HepG2 (cell line): ENCODE measurements around the gene TRABD.

Experiments used
- AKAP8 ChIP-seq: sonication (generic); formaldehyde crosslinking; IDR thresholded peaks from 2 replicates; pipeline ENCODE4 v1.5.1; 2020; ENCODE audit warnings: mild to moderate bottlenecking, missing genetic modification reagents
- CREM ChIP-seq, 2 experiments: sonication (generic) in 1 of 2; formaldehyde crosslinking in 1 of 2; IDR thresholded peaks; 2 replicates each; pipeline versions ENCODE4 v1.4.0 to v1.6.1; 2016 to 2020; ENCODE audit warnings: antibody characterized with exemption in 1 of 2, mild to moderate bottlenecking in 1 of 2, missing genetic modification reagents in 1 of 2
- KDM5A ChIP-seq: fragments of 200-600 bp; sonication (generic); IDR thresholded peaks from 2 replicates; pipeline ENCODE4 v1.7.0; 2018; ENCODE audit warnings: antibody characterized with exemption, mild to moderate bottlenecking, low read length, borderline replicate concordance
- MBD4 ChIP-seq: IDR thresholded peaks from 2 replicates; pipeline ENCODE4 v1.6.1; 2012; ENCODE audit warnings: low read length, inconsistent platforms, borderline replicate concordance
- MXI1 ChIP-seq: IDR thresholded peaks from 3 replicates; pipeline ENCODE4 v1.6.1; 2012; ENCODE audit warnings: low read depth, low read length, inconsistent platforms, borderline replicate concordance
- MYC ChIP-seq: sonication (generic); formaldehyde crosslinking; IDR thresholded peaks from 2 replicates; pipeline ENCODE4 v1.9.0; 2021; ENCODE audit warnings: missing genetic modification reagents, borderline replicate concordance
- PHF21A ChIP-seq: sonication (generic); formaldehyde crosslinking; IDR thresholded peaks from 2 replicates; pipeline ENCODE4 v1.5.0; 2020; ENCODE audit warnings: mild to moderate bottlenecking, missing genetic modification reagents
- POLR2AphosphoS5 ChIP-seq: IDR thresholded peaks from 2 replicates; pipeline ENCODE4 v1.6.1; 2012; ENCODE audit warnings: low read depth, low read length
- SMC3 ChIP-seq: IDR thresholded peaks from 2 replicates; pipeline ENCODE4 v1.6.1; 2011; ENCODE audit warnings: low read length, improper control_type of control experiment
- STAG1 ChIP-seq: sonication (generic); formaldehyde crosslinking; IDR thresholded peaks from 2 replicates; pipeline ENCODE4 v1.4.0; 2020; ENCODE audit warnings: missing genetic modification reagents
- TAF1 ChIP-seq: sonication (generic); formaldehyde crosslinking; IDR thresholded peaks from 2 replicates; pipeline ENCODE4 v1.4.0; 2020; ENCODE audit warnings: missing genetic modification reagents
- TF ChIP-seq, protein P1 (sequence below): sonication (generic); formaldehyde crosslinking; IDR thresholded peaks from 2 replicates; pipeline ENCODE4 v1.9.0; 2021; ENCODE audit warnings: missing genetic modification reagents, mild to moderate bottlenecking, borderline replicate concordance
- TF ChIP-seq, protein P2 (sequence below): sonication (generic); formaldehyde crosslinking; IDR thresholded peaks from 2 replicates; pipeline ENCODE4 v1.5.0; 2020; ENCODE audit warnings: mild to moderate bottlenecking, missing genetic modification reagents, moderate library complexity
- TF ChIP-seq, protein P3 (sequence below): sonication (generic); formaldehyde crosslinking; IDR thresholded peaks from 2 replicates; pipeline ENCODE4 v1.8.0; 2022; ENCODE audit warnings: mild to moderate bottlenecking, missing genetic modification reagents, borderline replicate concordance

DNA sequence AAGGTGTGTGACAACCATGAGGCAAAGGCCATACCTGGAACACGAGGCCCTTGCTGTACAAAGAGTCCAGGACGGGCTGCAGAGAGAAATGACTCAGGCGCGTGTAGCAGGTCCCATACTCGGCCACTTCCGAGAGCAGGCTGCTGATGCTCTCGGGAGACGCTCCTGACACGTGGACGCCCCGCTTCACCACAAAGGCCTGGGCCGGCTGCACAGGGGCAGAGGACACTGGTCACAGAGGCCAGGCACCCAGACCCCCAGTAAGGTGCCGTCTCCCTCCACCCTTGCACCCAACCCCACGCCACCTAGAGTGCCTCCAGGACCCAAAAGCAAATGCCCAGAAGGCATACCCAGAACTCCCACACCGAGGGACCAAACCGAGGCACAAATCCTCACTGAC, 43.7 kb downstream of the TRABD start:
- TF ChIP-seq, protein P1, sequence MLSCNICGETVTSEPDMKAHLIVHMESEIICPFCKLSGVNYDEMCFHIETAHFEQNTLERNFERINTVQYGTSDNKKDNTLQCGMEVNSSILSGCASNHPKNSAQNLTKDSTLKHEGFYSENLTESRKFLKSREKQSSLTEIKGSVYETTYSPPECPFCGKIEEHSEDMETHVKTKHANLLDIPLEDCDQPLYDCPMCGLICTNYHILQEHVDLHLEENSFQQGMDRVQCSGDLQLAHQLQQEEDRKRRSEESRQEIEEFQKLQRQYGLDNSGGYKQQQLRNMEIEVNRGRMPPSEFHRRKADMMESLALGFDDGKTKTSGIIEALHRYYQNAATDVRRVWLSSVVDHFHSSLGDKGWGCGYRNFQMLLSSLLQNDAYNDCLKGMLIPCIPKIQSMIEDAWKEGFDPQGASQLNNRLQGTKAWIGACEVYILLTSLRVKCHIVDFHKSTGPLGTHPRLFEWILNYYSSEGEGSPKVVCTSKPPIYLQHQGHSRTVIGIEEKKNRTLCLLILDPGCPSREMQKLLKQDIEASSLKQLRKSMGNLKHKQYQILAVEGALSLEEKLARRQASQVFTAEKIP (CRISPR knock-in tag): no peak
- no peak for TF ChIP-seq POLR2AphosphoS5
- TF ChIP-seq KDM5A: no peak
- TF ChIP-seq AKAP8 (CRISPR knock-in tag): no peak
- TF ChIP-seq SMC3: no peak
- TF ChIP-seq, protein P2, sequence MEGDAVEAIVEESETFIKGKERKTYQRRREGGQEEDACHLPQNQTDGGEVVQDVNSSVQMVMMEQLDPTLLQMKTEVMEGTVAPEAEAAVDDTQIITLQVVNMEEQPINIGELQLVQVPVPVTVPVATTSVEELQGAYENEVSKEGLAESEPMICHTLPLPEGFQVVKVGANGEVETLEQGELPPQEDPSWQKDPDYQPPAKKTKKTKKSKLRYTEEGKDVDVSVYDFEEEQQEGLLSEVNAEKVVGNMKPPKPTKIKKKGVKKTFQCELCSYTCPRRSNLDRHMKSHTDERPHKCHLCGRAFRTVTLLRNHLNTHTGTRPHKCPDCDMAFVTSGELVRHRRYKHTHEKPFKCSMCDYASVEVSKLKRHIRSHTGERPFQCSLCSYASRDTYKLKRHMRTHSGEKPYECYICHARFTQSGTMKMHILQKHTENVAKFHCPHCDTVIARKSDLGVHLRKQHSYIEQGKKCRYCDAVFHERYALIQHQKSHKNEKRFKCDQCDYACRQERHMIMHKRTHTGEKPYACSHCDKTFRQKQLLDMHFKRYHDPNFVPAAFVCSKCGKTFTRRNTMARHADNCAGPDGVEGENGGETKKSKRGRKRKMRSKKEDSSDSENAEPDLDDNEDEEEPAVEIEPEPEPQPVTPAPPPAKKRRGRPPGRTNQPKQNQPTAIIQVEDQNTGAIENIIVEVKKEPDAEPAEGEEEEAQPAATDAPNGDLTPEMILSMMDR (CRISPR knock-in tag): no peak
- no peak for TF ChIP-seq CREM (IDR thresholded peaks at IDR 0.05)
- no peak for TF ChIP-seq CREM (CRISPR knock-in tag; IDR thresholded peaks at IDR 0.05)
- no peak for TF ChIP-seq TAF1
- TF ChIP-seq, protein P3, sequence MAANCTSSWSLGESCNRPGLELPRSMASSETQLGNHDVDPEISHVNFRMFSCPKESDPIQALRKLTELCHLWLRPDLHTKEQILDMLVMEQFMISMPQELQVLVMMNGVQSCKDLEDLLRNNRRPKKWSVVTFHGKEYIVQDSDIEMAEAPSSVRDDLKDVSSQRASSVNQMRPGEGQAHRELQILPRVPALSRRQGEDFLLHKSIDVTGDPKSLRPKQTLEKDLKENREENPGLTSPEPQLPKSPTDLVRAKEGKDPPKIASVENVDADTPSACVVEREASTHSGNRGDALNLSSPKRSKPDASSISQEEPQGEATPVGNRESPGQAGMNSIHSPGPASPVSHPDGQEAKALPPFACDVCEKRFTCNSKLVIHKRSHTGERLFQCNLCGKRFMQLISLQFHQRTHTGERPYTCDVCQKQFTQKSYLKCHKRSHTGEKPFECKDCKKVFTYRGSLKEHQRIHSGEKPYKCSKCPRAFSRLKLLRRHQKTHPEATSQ (CRISPR knock-in tag): no peak
- TF ChIP-seq MYC (CRISPR knock-in tag): no peak
- TF ChIP-seq STAG1 (CRISPR knock-in tag): no peak
- no peak for TF ChIP-seq MBD4
- TF ChIP-seq MXI1: no peak
- no peak for TF ChIP-seq PHF21A (CRISPR knock-in tag)
